ENCODE results near the gene FOSB.
A peak's percentile ranks its signal among the peaks of the same experiment; 100 is the strongest.

Gene FOSB

GRCh38 chr19:45467115-45467455 is 711 bp upstream of the FOSB start:
- no peak for DNase-seq (ENCODE audit: low read depth in 3 of 3, low spot score in 1 of 3)

- DNase-seq (ENCODE audit: low read depth in 3 of 3, low spot score in 1 of 3): no peak
These were observed 409 bp downstream of the FOSB start for GRCh38 chr19:45468159-45468651.

- DNase-seq (ENCODE audit: low read depth in 3 of 3, low spot score in 1 of 3): no peak
These were observed 971 bp downstream of the FOSB start for GRCh38 chr19:45468803-45469131.

GRCh38 chr19:45469132-45469944 is 1.5 kb downstream of the FOSB start:
- peak; percentile 80 to 86 (median 85) for DNase-seq (ENCODE audit: low read depth in 3 of 3, low spot score in 1 of 3)

- DNase-seq (ENCODE audit: low read depth in 3 of 3, low spot score in 1 of 3): no peak
These were observed 2.4 kb downstream of the FOSB start for GRCh38 chr19:45469945-45470761.

- no peak for DNase-seq (ENCODE audit: low read depth in 3 of 3, low spot score in 1 of 3)
These were observed 2.9 kb downstream of the FOSB start for GRCh38 chr19:45470762-45471081.

GRCh38 chr19:45471111-45471930 is 3.5 kb downstream of the FOSB start:
- no peak for DNase-seq (ENCODE audit: low read depth in 3 of 3, low spot score in 1 of 3)

- no peak for DNase-seq (ENCODE audit: low read depth in 3 of 3, low spot score in 1 of 3)
These were observed 4.3 kb downstream of the FOSB start for GRCh38 chr19:45471931-45472562.

GRCh38 chr19:45472563-45473366 is 5.0 kb downstream of the FOSB start:
- DNase-seq (ENCODE audit: low read depth in 3 of 3, low spot score in 1 of 3): no peak

- DNase-seq (ENCODE audit: low read depth in 3 of 3, low spot score in 1 of 3): no peak
These were observed 5.5 kb downstream of the FOSB start for GRCh38 chr19:45473367-45473681.

- no peak for DNase-seq (ENCODE audit: low read depth in 3 of 3, low spot score in 1 of 3)
These were observed 6.1 kb downstream of the FOSB start for GRCh38 chr19:45473682-45474605.

GRCh38 chr19:45474606-45475521 is 7.1 kb downstream of the FOSB start:
- no peak for DNase-seq (ENCODE audit: low read depth in 3 of 3, low spot score in 1 of 3)

GRCh38 chr19:45475537-45476291 is 7.9 kb downstream of the FOSB start:
- no peak for DNase-seq (ENCODE audit: low read depth in 3 of 3, low spot score in 1 of 3)

GRCh38 chr19:45476304-45476703 is 8.5 kb downstream of the FOSB start:
- DNase-seq (ENCODE audit: low read depth in 3 of 3, low spot score in 1 of 3): no peak

GRCh38 chr19:45477186-45477585 is 9.4 kb downstream of the FOSB start:
- DNase-seq (ENCODE audit: low read depth in 3 of 3, low spot score in 1 of 3): no peak

GRCh38 chr19:45477713-45478453 is 10.1 kb downstream of the FOSB start:
- DNase-seq (ENCODE audit: low read depth in 3 of 3, low spot score in 1 of 3): no peak
